A673 (cell line): Measurements from ENCODE around the gene ETV4.

Experiments used
- EZH2 ChIP-seq: fragments of 200-600 bp; sonication (generic); IDR thresholded peaks from 2 replicates; pipeline ENCODE4 v1.6.1; 2017; ENCODE audit warnings: borderline replicate concordance, low read depth, mild to moderate bottlenecking, mixed read lengths, antibody characterized with exemption, low read length; ENCODE audit not compliant: poor library complexity, severe bottlenecking
- TF ChIP-seq, protein P1 (sequence below): fragments of 300-800, 200-600 bp; sonication (generic); conservative IDR thresholded peaks from 2 replicates; pipeline ENCODE4 v1.5.1; 2017; ENCODE audit warnings: low read depth, mild to moderate bottlenecking, antibody characterized with exemption, low read length, moderate library complexity, mixed read lengths

DNA sequence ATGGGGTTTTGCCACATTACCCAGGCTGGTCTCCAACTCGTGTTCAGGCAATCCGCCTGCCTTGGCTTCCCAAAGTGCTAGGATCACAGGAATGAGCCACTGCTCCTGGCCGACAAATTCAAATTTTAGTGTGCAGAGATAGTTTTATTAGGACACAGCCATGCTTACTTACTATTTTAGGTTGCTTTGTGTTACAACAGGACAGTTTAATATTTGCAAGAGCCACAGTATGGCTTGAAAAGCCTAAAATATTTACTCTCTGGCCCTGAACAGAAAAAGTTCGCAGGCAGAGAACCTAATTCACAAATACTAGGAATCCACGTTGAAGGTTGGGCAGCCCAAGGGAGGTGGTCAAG is 12.6 kb upstream of the ETV4 start:
- TF ChIP-seq, protein P1, sequence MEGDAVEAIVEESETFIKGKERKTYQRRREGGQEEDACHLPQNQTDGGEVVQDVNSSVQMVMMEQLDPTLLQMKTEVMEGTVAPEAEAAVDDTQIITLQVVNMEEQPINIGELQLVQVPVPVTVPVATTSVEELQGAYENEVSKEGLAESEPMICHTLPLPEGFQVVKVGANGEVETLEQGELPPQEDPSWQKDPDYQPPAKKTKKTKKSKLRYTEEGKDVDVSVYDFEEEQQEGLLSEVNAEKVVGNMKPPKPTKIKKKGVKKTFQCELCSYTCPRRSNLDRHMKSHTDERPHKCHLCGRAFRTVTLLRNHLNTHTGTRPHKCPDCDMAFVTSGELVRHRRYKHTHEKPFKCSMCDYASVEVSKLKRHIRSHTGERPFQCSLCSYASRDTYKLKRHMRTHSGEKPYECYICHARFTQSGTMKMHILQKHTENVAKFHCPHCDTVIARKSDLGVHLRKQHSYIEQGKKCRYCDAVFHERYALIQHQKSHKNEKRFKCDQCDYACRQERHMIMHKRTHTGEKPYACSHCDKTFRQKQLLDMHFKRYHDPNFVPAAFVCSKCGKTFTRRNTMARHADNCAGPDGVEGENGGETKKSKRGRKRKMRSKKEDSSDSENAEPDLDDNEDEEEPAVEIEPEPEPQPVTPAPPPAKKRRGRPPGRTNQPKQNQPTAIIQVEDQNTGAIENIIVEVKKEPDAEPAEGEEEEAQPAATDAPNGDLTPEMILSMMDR = no peak
- no peak for TF ChIP-seq EZH2
